ENCODE measurements around the gene TMEM40.
"Not testable (repeated sequence)": the region's sequence is repeated elsewhere in the genome, so short reads cannot be mapped to it uniquely, and the experiment has no call there.

TMEM40 gene

GRCh38 chr3:12727481-12727880, 31.6 kb downstream of the TMEM40 start:
- H3K4me2 ChIP-seq (ENCODE audit: low read depth, low read length, poor library complexity, severe bottlenecking), result no peak overlapping the region
- H3K9me2 ChIP-seq (replicated peaks; ENCODE audit: low read depth, low read length), result no peaks in the 10 kb centered on the region
- no peak overlapping the region for H3K9ac ChIP-seq (ENCODE audit: low read depth, low read length, poor library complexity, severe bottlenecking)
- H3K4me1 ChIP-seq (ENCODE audit: insufficient read depth, low read length, poor library complexity, severe bottlenecking), result no peaks in the 10 kb centered on the region
- H3K36me3 ChIP-seq (ENCODE audit: insufficient read depth, low read length), result no peaks in the 10 kb centered on the region
- H3K4me3 ChIP-seq (ENCODE audit: low read length, poor library complexity, severe bottlenecking), result no peak overlapping the region
- H4K20me1 ChIP-seq (ENCODE audit: insufficient read depth, low read length, poor library complexity, severe bottlenecking), result no peaks in the 10 kb centered on the region
- no peak for TF ChIP-seq EZH2phosphoT487 (IDR thresholded peaks at IDR 0.05; ENCODE audit: borderline replicate concordance)
- TF ChIP-seq CTCF (conservative IDR thresholded peaks at IDR 0.05; ENCODE audit: low read length), result no peak
- no peaks in the 10 kb centered on the region for H3K9me3 ChIP-seq (ENCODE audit: insufficient read depth, low read depth, low read length)
- H3K79me2 ChIP-seq (ENCODE audit: insufficient read depth, low read length), result no peaks in the 10 kb centered on the region
- H3K27me3 ChIP-seq (ENCODE audit: insufficient read depth, low read length, poor library complexity, severe bottlenecking), result no peaks in the 10 kb centered on the region
- H3F3A ChIP-seq (ENCODE audit: low read depth), result no peaks in the 10 kb centered on the region
- no peak overlapping the region for H2AFZ ChIP-seq (ENCODE audit: low read length)

GRCh38 chr3:12725436-12725835, 33.6 kb downstream of the TMEM40 start:
- Histone ChIP-seq H3K79me2 (ENCODE audit: insufficient read depth, low read length) (no peaks in the 10 kb centered on the region), H3K27me3 (ENCODE audit: insufficient read depth, low read length, poor library complexity, severe bottlenecking) (no peaks in the 10 kb centered on the region), H4K20me1 (ENCODE audit: insufficient read depth, low read length, poor library complexity, severe bottlenecking) (no peaks in the 10 kb centered on the region), H3K4me1 (ENCODE audit: insufficient read depth, low read length, poor library complexity, severe bottlenecking) (no peaks in the 10 kb centered on the region), H3K4me2 (ENCODE audit: low read depth, low read length, poor library complexity, severe bottlenecking) (no peak overlapping the region), H2AFZ (ENCODE audit: low read length) (no peak overlapping the region), H3K9me3 (ENCODE audit: insufficient read depth, low read depth, low read length) (no peaks in the 10 kb centered on the region), H3F3A (ENCODE audit: low read depth) (no peaks in the 10 kb centered on the region), H3K4me3 (ENCODE audit: low read length, poor library complexity, severe bottlenecking) (no peak overlapping the region), H3K9ac (ENCODE audit: low read depth, low read length, poor library complexity, severe bottlenecking) (no peak overlapping the region), H3K9me2 (replicated peaks; ENCODE audit: low read depth, low read length) (no peaks in the 10 kb centered on the region), H3K36me3 (ENCODE audit: insufficient read depth, low read length) (no peaks in the 10 kb centered on the region)
- TF ChIP-seq CTCF (conservative IDR thresholded peaks at IDR 0.05; ENCODE audit: low read length) (no peak), EZH2phosphoT487 (IDR thresholded peaks at IDR 0.05; ENCODE audit: borderline replicate concordance) (no peak)

- Histone ChIP-seq H3K9me2 (replicated peaks; ENCODE audit: low read depth, low read length) (no peaks in the 10 kb centered on the region), H2AFZ (ENCODE audit: low read length) (no peak overlapping the region), H3K27me3 (ENCODE audit: insufficient read depth, low read length, poor library complexity, severe bottlenecking) (no peaks in the 10 kb centered on the region), H3K36me3 (ENCODE audit: insufficient read depth, low read length) (no peaks in the 10 kb centered on the region), H3F3A (ENCODE audit: low read depth) (no peaks in the 10 kb centered on the region), H3K9ac (ENCODE audit: low read depth, low read length, poor library complexity, severe bottlenecking) (no peak overlapping the region), H3K4me1 (ENCODE audit: insufficient read depth, low read length, poor library complexity, severe bottlenecking) (peaks cover 2% of the 10 kb centered on the region), H4K20me1 (ENCODE audit: insufficient read depth, low read length, poor library complexity, severe bottlenecking) (no peaks in the 10 kb centered on the region), H3K9me3 (ENCODE audit: insufficient read depth, low read depth, low read length) (no peaks in the 10 kb centered on the region), H3K4me3 (ENCODE audit: low read length, poor library complexity, severe bottlenecking) (no peak overlapping the region), H3K79me2 (ENCODE audit: insufficient read depth, low read length) (no peaks in the 10 kb centered on the region), H3K4me2 (ENCODE audit: low read depth, low read length, poor library complexity, severe bottlenecking) (no peak overlapping the region)
- TF ChIP-seq EZH2phosphoT487 (IDR thresholded peaks at IDR 0.05; ENCODE audit: borderline replicate concordance) (no peak), CTCF (conservative IDR thresholded peaks at IDR 0.05; ENCODE audit: low read length) (no peak)
Observed at GRCh38 chr3:12724794-12725193, 34.3 kb downstream of the TMEM40 start.

GRCh38 chr3:12723362-12723761, 35.7 kb downstream of the TMEM40 start:
- not testable (repeated sequence) for H3K36me3 ChIP-seq (ENCODE audit: insufficient read depth, low read length); H3K27me3 ChIP-seq (ENCODE audit: insufficient read depth, low read length, poor library complexity, severe bottlenecking); H3K9ac ChIP-seq (ENCODE audit: low read depth, low read length, poor library complexity, severe bottlenecking); H3K9me3 ChIP-seq (ENCODE audit: insufficient read depth, low read depth, low read length); H2AFZ ChIP-seq (ENCODE audit: low read length); H3K4me2 ChIP-seq (ENCODE audit: low read depth, low read length, poor library complexity, severe bottlenecking); H3K4me3 ChIP-seq (ENCODE audit: low read length, poor library complexity, severe bottlenecking); H3K9me2 ChIP-seq (replicated peaks; ENCODE audit: low read depth, low read length); H3F3A ChIP-seq (ENCODE audit: low read depth); H3K4me1 ChIP-seq (ENCODE audit: insufficient read depth, low read length, poor library complexity, severe bottlenecking); H3K79me2 ChIP-seq (ENCODE audit: insufficient read depth, low read length); H4K20me1 ChIP-seq (ENCODE audit: insufficient read depth, low read length, poor library complexity, severe bottlenecking)
